Uterus (tissue), 2 donors: ENCODE results near the gene ABCA5.

Source experiments
- CTCF ChIP-seq, 4 experiments: fragments of 200-600 bp in 2 of 4; fragments of 450-650 bp in 2 of 4; sonication (generic) in 2 of 4; IDR thresholded peaks; one replicate each; pipeline ENCODE4 v1.5.1; 2016 to 2019; ENCODE audit warnings: antibody characterized with exemption in 4 of 4, mild to moderate bottlenecking in 2 of 4, moderate library complexity in 1 of 4
- POLR2A ChIP-seq, 2 donors: fragments of 450-650 bp; IDR thresholded peaks; one replicate each; pipeline ENCODE4 v1.6.1; 2016; ENCODE audit warnings: antibody characterized with exemption in 2 of 2, mild to moderate bottlenecking in 1 of 2, moderate library complexity in 1 of 2

- no peak for TF ChIP-seq CTCF (IDR thresholded peaks at IDR 0.05)
- no peak for TF ChIP-seq POLR2A (IDR thresholded peaks at IDR 0.05)
Observed at GRCh38 chr17:69350911-69351310, 24.0 kb upstream of the ABCA5 start.
